ENCODE measurements around the gene LCE2D. TPM values are rescaled to one million over a fixed set of nuclear protein-coding genes. Genes with fewer than 3 reads are reported as not detected.
A peak's percentile ranks its signal among the peaks of the same experiment; 100 is the strongest.

LCE2D gene
- polyA plus RNA-seq, 1 of the 3 experiments (the other 2 are of a cell fraction) = not detected

GRCh38 chr1:152654110-152654509 lies 9.1 kb upstream of the LCE2D start (continued):
- TF ChIP-seq CTCF (IDR thresholded peaks at IDR 0.05) (peak; percentile 81), SIN3A (IDR thresholded peaks at IDR 0.05; ENCODE audit: borderline replicate concordance, low read depth, low read length) (no peak), RAD21 (IDR thresholded peaks at IDR 0.05; ENCODE audit: low read length) (peak; percentile 61), EP300 (IDR thresholded peaks at IDR 0.05; ENCODE audit: borderline replicate concordance in 1 of 2, low read depth in 1 of 2, low read length in 1 of 2) (no peak; a peak in 1 of 4 replicates), RXRA (IDR thresholded peaks at IDR 0.05; ENCODE audit: borderline replicate concordance, low read depth) (no peak)

- no CpG with 5 or more reads among the region's 2 CpGs for WGBS (ENCODE audit: low lambda C conversion rate)
- H3K79me2 ChIP-seq (ENCODE audit: insufficient read depth) = no peaks in the 10 kb centered on the region
- no peaks in the 10 kb centered on the region for H3K9me3 ChIP-seq
- H3K4me3 ChIP-seq (ENCODE audit: low read depth in 2 of 2, low read length in 1 of 2) = no peak overlapping the region
- H3K4me2 ChIP-seq = no peak overlapping the region
- H3K9ac ChIP-seq = no peak overlapping the region
- H2AFZ ChIP-seq (ENCODE audit: low read depth) = no peak overlapping the region
- H3K36me3 ChIP-seq (replicated peaks in 1 of 2; ENCODE audit: control insufficient read depth in 1 of 2, insufficient read depth in 2 of 2, low read length in 1 of 2) = no peaks in the 10 kb centered on the region
- no peak for TF ChIP-seq TAF1 (IDR thresholded peaks at IDR 0.05; ENCODE audit: borderline replicate concordance, low read depth, low read length)
- no peaks in the 10 kb centered on the region for H4K20me1 ChIP-seq (ENCODE audit: insufficient read depth)
- DNase-seq = no peak
- ChIA-PET POLR2A (no interaction called here), CTCF (interaction anchor here (4.9 kb wide), 1 partner anchor 15 kb away, joined by 37 read pairs; no protein-coding TSS in a partner anchor)
- no peaks in the 10 kb centered on the region for H3K9me2 ChIP-seq
- peaks cover 6% of the 10 kb centered on the region for H3F3A ChIP-seq (replicated peaks; ENCODE audit: insufficient read depth)
- H3K27me3 ChIP-seq (ENCODE audit: insufficient read depth) = no peaks in the 10 kb centered on the region
- no peak overlapping the region for H3K27ac ChIP-seq (ENCODE audit: low read depth in 2 of 2, low read length in 1 of 2)
- H3K4me1 ChIP-seq (ENCODE audit: control insufficient read depth in 1 of 2, insufficient read depth in 2 of 2, low read depth in 1 of 2, low read length in 1 of 2) = no peaks in the 10 kb centered on the region
Observed at GRCh38 chr1:152656459-152656858, 6.7 kb upstream of the LCE2D start.

- H3K9me2 ChIP-seq = no peaks in the 10 kb centered on the region
- no peaks in the 10 kb centered on the region for H4K20me1 ChIP-seq (ENCODE audit: insufficient read depth)
- H3K9me3 ChIP-seq = no peaks in the 10 kb centered on the region
- no peak overlapping the region for H3K4me2 ChIP-seq
- no peak overlapping the region for H2AFZ ChIP-seq (ENCODE audit: low read depth)
- H3K27ac ChIP-seq (ENCODE audit: low read depth in 2 of 2, low read length in 1 of 2) = no peak overlapping the region
- CTCF ChIA-PET = interaction anchor here (0.6 kb wide), 1 partner anchor 780 kb away, joined by 3 read pairs; no protein-coding TSS in a partner anchor
- no peaks in the 10 kb centered on the region for H3K79me2 ChIP-seq (ENCODE audit: insufficient read depth)
- 4% methylated on average over 4 of the region's 4 CpGs for WGBS (ENCODE audit: low lambda C conversion rate)
- no peak overlapping the region for H3K9ac ChIP-seq
- no peak overlapping the region for H3K4me3 ChIP-seq (ENCODE audit: low read depth in 2 of 2, low read length in 1 of 2)
- no peaks in the 10 kb centered on the region for H3K36me3 ChIP-seq (replicated peaks in 1 of 2; ENCODE audit: control insufficient read depth in 1 of 2, insufficient read depth in 2 of 2, low read length in 1 of 2)
- H3K27me3 ChIP-seq (ENCODE audit: insufficient read depth) = no peaks in the 10 kb centered on the region
- H3F3A ChIP-seq (replicated peaks; ENCODE audit: insufficient read depth) = peaks cover 6% of the 10 kb centered on the region
- POLR2A ChIA-PET = no interaction called here
- no peak for DNase-seq
- no peaks in the 10 kb centered on the region for H3K4me1 ChIP-seq (ENCODE audit: control insufficient read depth in 1 of 2, insufficient read depth in 2 of 2, low read depth in 1 of 2, low read length in 1 of 2)
- TF ChIP-seq SMC3 (IDR thresholded peaks at IDR 0.05; ENCODE audit: low read depth, low read length) = no peak
- TF ChIP-seq CTCF (IDR thresholded peaks at IDR 0.05) = no peak
- TF ChIP-seq MEF2A (IDR thresholded peaks at IDR 0.05; ENCODE audit: borderline replicate concordance, low read depth) = no peak
- no peak for TF ChIP-seq RXRA (IDR thresholded peaks at IDR 0.05; ENCODE audit: borderline replicate concordance, low read depth)
- TF ChIP-seq CHD2 (IDR thresholded peaks at IDR 0.05; ENCODE audit: low read length, partially characterized antibody) = no peak
- TF ChIP-seq ELF1 (IDR thresholded peaks at IDR 0.05) = no peak
- TF ChIP-seq TEAD4 (IDR thresholded peaks at IDR 0.05; ENCODE audit: borderline replicate concordance, insufficient read depth) = no peak
- no peak for TF ChIP-seq RAD21 (IDR thresholded peaks at IDR 0.05; ENCODE audit: low read length)
- TF ChIP-seq RCOR1 (IDR thresholded peaks at IDR 0.05; ENCODE audit: low read length) = no peak
- TF ChIP-seq FOXJ3 (CRISPR knock-in tag; IDR thresholded peaks at IDR 0.05) = no peak
- TF ChIP-seq REST (IDR thresholded peaks at IDR 0.05; ENCODE audit: low read depth, low read length) = no peak
- TF ChIP-seq GATA2 (CRISPR knock-in tag; IDR thresholded peaks at IDR 0.05) = no peak
- no peak for TF ChIP-seq FOXM1 (IDR thresholded peaks at IDR 0.05; ENCODE audit: low read depth)
- no peak for TF ChIP-seq NRF1 (IDR thresholded peaks at IDR 0.05; ENCODE audit: low read depth, low read length)
- no peak for TF ChIP-seq POLR2AphosphoS5 (IDR thresholded peaks at IDR 0.05; ENCODE audit: low read depth, low read length)
Observed at GRCh38 chr1:152657677-152658076, 5.5 kb upstream of the LCE2D start.
